ENCODE measurements around the gene TMEM235.
"Not testable (repeated sequence)": the region's sequence is repeated elsewhere in the genome, so short reads cannot be mapped to it uniquely, and the experiment has no call there.

TMEM235 gene

GRCh38 chr17:78238823-78239488 lies 7.5 kb downstream of the TMEM235 start:
- no peak for DNase-seq (ENCODE audit: low read depth, low spot score)

- no peak for DNase-seq (ENCODE audit: low read depth, low spot score)
These were observed 8.1 kb downstream of the TMEM235 start for GRCh38 chr17:78239489-78239931.

GRCh38 chr17:78240012-78240655 lies 8.7 kb downstream of the TMEM235 start:
- DNase-seq (ENCODE audit: low read depth, low spot score): no peak

- no peak for DNase-seq (ENCODE audit: low read depth, low spot score)
These were observed 9.4 kb downstream of the TMEM235 start for GRCh38 chr17:78240839-78241238.

GRCh38 chr17:78241277-78242023 lies 10.0 kb downstream of the TMEM235 start:
- DNase-seq (ENCODE audit: low read depth, low spot score): no peak

- DNase-seq (ENCODE audit: low read depth, low spot score): no peak
These were observed 10.8 kb downstream of the TMEM235 start for GRCh38 chr17:78242024-78242742.

GRCh38 chr17:78247304-78247703 lies 15.9 kb downstream of the TMEM235 start:
- DNase-seq (ENCODE audit: low read depth, low spot score): no peak

- DNase-seq (ENCODE audit: low read depth, low spot score): no peak
These were observed 16.9 kb downstream of the TMEM235 start for GRCh38 chr17:78248051-78248914.

- no peak for DNase-seq (ENCODE audit: low read depth, low spot score)
These were observed 17.8 kb downstream of the TMEM235 start for GRCh38 chr17:78249074-78249817.

- no peak for DNase-seq (ENCODE audit: low read depth, low spot score)
These were observed 18.7 kb downstream of the TMEM235 start for GRCh38 chr17:78249818-78250806.

- peak; percentile 60 for DNase-seq (ENCODE audit: low read depth, low spot score)
These were observed 19.7 kb downstream of the TMEM235 start for GRCh38 chr17:78250891-78251772.

- no peak for DNase-seq (ENCODE audit: low read depth, low spot score)
These were observed 20.3 kb downstream of the TMEM235 start for GRCh38 chr17:78251773-78252103.

- DNase-seq (ENCODE audit: low read depth, low spot score): no peak
These were observed 20.7 kb downstream of the TMEM235 start for GRCh38 chr17:78252111-78252634.

- DNase-seq (ENCODE audit: low read depth, low spot score): no peak
These were observed 21.5 kb downstream of the TMEM235 start for GRCh38 chr17:78252701-78253635.

- not testable (repeated sequence) for DNase-seq (ENCODE audit: low read depth, low spot score)
These were observed 22.2 kb downstream of the TMEM235 start for GRCh38 chr17:78253636-78253945.

- DNase-seq (ENCODE audit: low read depth, low spot score): no peak
These were observed 22.7 kb downstream of the TMEM235 start for GRCh38 chr17:78253946-78254672.
